H1 (cell line): ENCODE data around the gene AQP2. TPM values are rescaled to one million over a fixed set of nuclear protein-coding genes. Genes with fewer than 3 reads are reported as not detected.

Experiments used
- CTCF ChIA-PET: fragments of 300-600 bp; sonication (Branson Sonifier 250); formaldehyde crosslinking; loops from one replicate; lab custom pipeline; 2021; ENCODE audit not compliant: partially characterized antibody; lab: Charles Lee
- POLR2A ChIA-PET: fragments of 300-600 bp; sonication (Branson Sonifier 250); formaldehyde crosslinking; loops from one replicate; lab custom pipeline; 2021; ENCODE audit warnings: inconsistent platforms; ENCODE audit not compliant: partially characterized antibody; lab: Charles Lee
- DNase-seq, 2 experiments: peaks; one replicate each; pipeline versions ENCODE4 v3.0.0 to v3.0.0-alpha.2; 2010 to 2022; ENCODE audit warnings: low spot score in 2 of 2, low read depth in 1 of 2, mixed read lengths in 1 of 2
- FAIRE-seq: peaks from 2 replicates; lab custom pipeline; 2011; peaks lifted over from hg19 to GRCh38; lab: Jason Lieb, UNC
- H2AFZ ChIP-seq: 2 replicates; pipeline ENCODE4 v1.8.1; 2012; ENCODE audit warnings: low read length, inconsistent platforms
- H2AK5ac ChIP-seq: 2 replicates; pipeline ENCODE4 v1.6.1; 2013; ENCODE audit warnings: low read depth, low read length
- H2BK120ac ChIP-seq: replicated peaks from 2 replicates; pipeline ENCODE3; 2013; ENCODE audit warnings: low read depth, low read length, inconsistent platforms
- H2BK12ac ChIP-seq: 2 replicates; pipeline ENCODE4 v1.6.1; 2013; ENCODE audit warnings: low read depth, low read length
- H2BK15ac ChIP-seq: 2 replicates; pipeline ENCODE4 v1.6.1; 2013; ENCODE audit warnings: low read length
- H2BK20ac ChIP-seq: 2 replicates; pipeline ENCODE4 v1.6.1; 2013; ENCODE audit warnings: low read length
- H2BK5ac ChIP-seq: 2 replicates; pipeline ENCODE4 v1.6.1; 2013; ENCODE audit warnings: low read depth, low read length
- H3K14ac ChIP-seq: 2 replicates; pipeline ENCODE4 v1.6.1; 2013; ENCODE audit warnings: inconsistent platforms; ENCODE audit not compliant: insufficient read length
- H3K18ac ChIP-seq: 2 replicates; pipeline ENCODE4 v1.6.1; 2013; ENCODE audit warnings: low read length; ENCODE audit errors: extremely low read depth
- H3K23ac ChIP-seq: 2 replicates; pipeline ENCODE4 v1.6.1; 2013; ENCODE audit warnings: inconsistent platforms; ENCODE audit not compliant: insufficient read length
- H3K23me2 ChIP-seq: 2 replicates; pipeline ENCODE4 v1.6.1; 2013; ENCODE audit warnings: low read depth, low read length
- H3K27ac ChIP-seq: 2 replicates; pipeline ENCODE4 v1.6.1; 2011; ENCODE audit warnings: low read depth, low read length, inconsistent platforms
- H3K27me3 ChIP-seq, 4 experiments: replicated peaks in 1 of 4; 1 replicate in 1 of 4; 2 replicates in 3 of 4; pipeline versions ENCODE4 v1.6.1 to v1.8.1; 2011 to 2013; ENCODE audit warnings: low read length in 3 of 4, mild to moderate bottlenecking in 3 of 4, inconsistent platforms in 2 of 4, mixed read lengths in 2 of 4, moderate library complexity in 1 of 4; ENCODE audit not compliant: control insufficient read depth in 3 of 4, insufficient read depth in 3 of 4; ENCODE audit errors: extremely low read depth in 1 of 4
- H3K36me3 ChIP-seq, 4 experiments: 2 replicates each; pipeline versions ENCODE4 v1.6.1 to v1.8.1; 2011 to 2013; ENCODE audit warnings: mild to moderate bottlenecking in 4 of 4, low read length in 3 of 4, moderate library complexity in 2 of 4, control low read depth in 1 of 4, inconsistent platforms in 1 of 4; ENCODE audit not compliant: insufficient read depth in 4 of 4, control insufficient read depth in 2 of 4
- H3K4ac ChIP-seq: replicated peaks from 2 replicates; pipeline ENCODE3; 2013; ENCODE audit warnings: low read length, low read depth, mixed read lengths, inconsistent platforms; ENCODE audit not compliant: insufficient read length
- H3K4me1 ChIP-seq, 4 experiments: replicated peaks in 1 of 4; 1 replicate in 1 of 4; 2 replicates in 3 of 4; pipeline versions ENCODE4 v1.6.1 to v1.8.1; 2011 to 2013; ENCODE audit warnings: low read length in 3 of 4, inconsistent platforms in 2 of 4, mixed read lengths in 1 of 4; ENCODE audit not compliant: insufficient read depth in 4 of 4, control insufficient read depth in 3 of 4
- H3K4me2 ChIP-seq, 2 experiments: 2 replicates each; pipeline versions ENCODE4 v1.6.1 to v1.8.1; 2011 to 2013; ENCODE audit warnings: low read depth in 2 of 2, low read length in 2 of 2, control low read depth in 1 of 2, inconsistent platforms in 1 of 2, mild to moderate bottlenecking in 1 of 2; ENCODE audit not compliant: insufficient read depth in 1 of 2
- H3K4me3 ChIP-seq, 4 experiments: fragments of 200-600, 300-600 bp in 1 of 4; sonication (generic), shearing (Covaris generic), sonication (Bioruptor Twin) in 1 of 4; 2 replicates each; pipeline versions ENCODE4 v1.5.1 to v1.8.1; 2011 to 2016; ENCODE audit warnings: low read length in 4 of 4, low read depth in 3 of 4, control low read depth in 2 of 4, inconsistent platforms in 2 of 4, mild to moderate bottlenecking in 2 of 4, mixed read lengths in 1 of 4, moderate library complexity in 1 of 4; ENCODE audit not compliant: insufficient read depth in 2 of 4; ENCODE audit errors: extremely low read depth in 1 of 4
- H3K56ac ChIP-seq: replicated peaks from 2 replicates; pipeline ENCODE3; 2013; ENCODE audit warnings: low read depth, mild to moderate bottlenecking, mixed read lengths, low read length, inconsistent platforms; ENCODE audit not compliant: insufficient read length
- H3K79me1 ChIP-seq: 2 replicates; pipeline ENCODE4 v1.6.1; 2013; ENCODE audit warnings: low read depth, low read length, control low read depth
- H3K79me2 ChIP-seq, 2 experiments: 2 replicates each; pipeline versions ENCODE4 v1.6.1 to v1.8.1; 2012 to 2013; ENCODE audit warnings: low read length in 2 of 2, mild to moderate bottlenecking in 2 of 2, inconsistent platforms in 1 of 2; ENCODE audit not compliant: insufficient read depth in 2 of 2, control insufficient read depth in 1 of 2
- H3K9ac ChIP-seq, 4 experiments: replicated peaks in 1 of 4; 1 replicate in 1 of 4; 2 replicates in 3 of 4; pipeline versions ENCODE4 v1.6.1 to v1.8.1; 2011 to 2013; ENCODE audit warnings: low read depth in 3 of 4, low read length in 3 of 4, control low read depth in 2 of 4, mild to moderate bottlenecking in 2 of 4, moderate library complexity in 2 of 4, inconsistent platforms in 1 of 4; ENCODE audit errors: extremely low read depth in 1 of 4
- H3K9me3 ChIP-seq, 2 experiments: 2 replicates each; pipeline versions ENCODE4 v1.6.1 to v1.8.1; 2012 to 2013; ENCODE audit warnings: mild to moderate bottlenecking in 2 of 2, moderate library complexity in 2 of 2, control low read depth in 1 of 2, inconsistent platforms in 1 of 2, low read depth in 1 of 2, low read length in 1 of 2, mixed read lengths in 1 of 2; ENCODE audit not compliant: insufficient read depth in 2 of 2
- H4K20me1 ChIP-seq, 2 experiments: replicated peaks in 1 of 2; 2 replicates each; pipeline versions ENCODE3 to v1.8.1; 2011 to 2013; ENCODE audit warnings: inconsistent platforms in 2 of 2, low read length in 2 of 2, mild to moderate bottlenecking in 1 of 2; ENCODE audit not compliant: insufficient read depth in 2 of 2, control insufficient read depth in 1 of 2
- H4K5ac ChIP-seq: 2 replicates; pipeline ENCODE4 v1.6.1; 2013; ENCODE audit warnings: low read length, low read depth, mixed read lengths, inconsistent platforms; ENCODE audit not compliant: insufficient read length
- H4K8ac ChIP-seq: 2 replicates; pipeline ENCODE4 v1.8.0; 2013; ENCODE audit warnings: mild to moderate bottlenecking, moderate library complexity, low read length, inconsistent platforms; ENCODE audit not compliant: insufficient read depth; ENCODE audit errors: extremely low read depth
- H4K91ac ChIP-seq: replicated peaks from 2 replicates; pipeline ENCODE3; 2013; ENCODE audit warnings: low read length, mixed read lengths, inconsistent platforms; ENCODE audit not compliant: insufficient read length
- RAD21 ChIP-seq, 2 experiments: IDR thresholded peaks in 1 of 2; conservative IDR thresholded peaks in 1 of 2; 2 replicates each; pipeline ENCODE4 v1.6.1; 2011; ENCODE audit warnings: low read depth in 2 of 2, low read length in 2 of 2, improper control_type of control experiment in 1 of 2, inconsistent platforms in 1 of 2, mild to moderate bottlenecking in 1 of 2, moderate library complexity in 1 of 2
- RFX5 ChIP-seq: IDR thresholded peaks from 2 replicates; pipeline ENCODE4 v1.6.1; 2011; ENCODE audit warnings: low read depth, low read length, improper control_type of control experiment, borderline replicate concordance
- WGBS, 2 experiments: shearing (Covaris generic) in 1 of 2; methylation state at CpG; one replicate each; pipeline versions ENCODE4 v1.1.6 to v1.1.7; 2013 to 2015; ENCODE audit warnings: low lambda C conversion rate in 2 of 2, mixed read lengths in 2 of 2, inconsistent platforms in 1 of 2, low coverage in 1 of 2, missing lambda C conversion rate in 1 of 2; ENCODE audit not compliant: insufficient replicate concordance in 2 of 2, insufficient coverage in 1 of 2, insufficient read length in 1 of 2; ENCODE audit errors: extremely low coverage in 1 of 2, missing lambda C conversion rate in 1 of 2; 5-methylcytosine and 5-hydroxymethylcytosine counted together
- polyA plus RNA-seq, 7 experiments: library from polyadenylated mRNA; depleted of rRNA in 3 of 7; stranded (reverse) in 5 of 7; unstranded in 2 of 7; fragments of >200 nt in 5 of 7; fragments of 200-250 nt in 2 of 7; gene quantifications; 1 replicate in 5 of 7; 2 replicates in 1 of 7; 4 replicates in 1 of 7; pipeline versions ENCODE4 v1.2.1 to v1.2.3, GENCODE V29; 2011 to 2013; ENCODE audit warnings: missing spikeins in 2 of 7, mixed read lengths in 2 of 7
- total RNA-seq: library from RNA; stranded (reverse); fragmentation: NEBNext Ultra II Directional; extraction: Animal tissue kit (Norgen Biotek cat#: 25700); gene quantifications from 2 replicates; pipeline ENCODE4 v1.2.1, GENCODE V29; 2021
- TF ChIP-seq, protein P1 (sequence below), 3 experiments: IDR thresholded peaks; 1 replicate in 2 of 3; 2 replicates in 1 of 3; pipeline versions ENCODE4 v1.5.1 to v1.6.1; 2011; ENCODE audit warnings: low read length in 3 of 3, mild to moderate bottlenecking in 3 of 3, inconsistent platforms in 2 of 3, low read depth in 1 of 3, moderate library complexity in 1 of 3; ENCODE audit not compliant: insufficient read depth in 1 of 3; ENCODE audit errors: control extremely low read depth in 1 of 3

Gene AQP2
- total and polyA plus RNA-seq, 2 of the 8 experiments (the other 6 are each of a cell fraction or from before 2014, with no cell fraction given): not detected

DNA sequence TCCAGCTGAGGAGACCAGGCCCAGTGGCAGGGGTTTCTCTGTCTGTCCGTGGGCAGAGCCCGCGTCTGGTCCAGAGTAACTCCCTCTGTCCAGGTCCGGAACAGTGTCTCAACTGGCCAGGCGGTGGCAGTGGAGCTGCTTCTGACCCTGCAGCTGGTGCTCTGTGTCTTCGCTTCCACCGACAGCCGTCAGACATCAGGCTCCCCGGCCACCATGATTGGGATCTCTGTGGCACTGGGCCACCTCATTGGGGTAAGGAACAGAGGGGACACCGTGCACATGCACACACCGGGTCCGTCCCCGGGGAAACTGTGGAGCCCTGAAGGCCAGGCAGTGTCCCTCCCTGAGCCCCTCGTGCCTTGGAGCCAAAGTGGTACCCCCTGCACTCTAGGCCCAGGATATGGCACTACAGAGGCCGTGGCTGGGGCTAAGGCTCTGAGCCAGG, 23.7 kb downstream of the AQP2 start:
- Histone ChIP-seq H3K18ac (no peak overlapping the region), H3K36me3 (no peaks in the 10 kb centered on the region), H3K9me3 (no peaks in the 10 kb centered on the region), H4K5ac (no peak overlapping the region), H3K9ac (no peak overlapping the region), H3K23me2 (no peaks in the 10 kb centered on the region), H3K4me2 (no peak overlapping the region), H3K56ac (no peak overlapping the region), H2BK20ac (no peak overlapping the region), H3K27me3 (peaks cover 0 to 4% (median 2%) of the 10 kb centered on the region in 4 experiments; a peak in 2 of 7 replicates), H4K91ac (no peak overlapping the region), H2AFZ (no peak overlapping the region), H2AK5ac (no peak overlapping the region), H3K4me3 (no peak overlapping the region), H2BK12ac (no peak overlapping the region), H2BK5ac (no peak overlapping the region), H3K27ac (no peak overlapping the region), H3K23ac (no peak overlapping the region), H3K79me2 (no peaks in the 10 kb centered on the region), H4K20me1 (no peaks in the 10 kb centered on the region), H3K14ac (no peak overlapping the region), H4K8ac (peak overlapping the region; percentile 16; the same call in 1 of the 2 replicates), H3K79me1 (no peaks in the 10 kb centered on the region), H2BK15ac (0 out of 2 replicates have a peak overlapping the region, but pooled peaks have one; percentile 72), H3K4ac (no peak overlapping the region), H2BK120ac (no peak overlapping the region), H3K4me1 (peaks cover 0 to 9% (median 3%) of the 10 kb centered on the region in 4 experiments; a peak in 3 of 7 replicates)
- peak; percentile 45 to 58 for TF ChIP-seq RAD21 (IDR thresholded peaks at IDR 0.05 in 1 of 2, conservative IDR thresholded peaks at IDR 0.05 in 1 of 2; ENCODE audit: low read depth in 2 of 2, low read length in 2 of 2)
- TF ChIP-seq RFX5: no peak
- TF ChIP-seq, protein P1, sequence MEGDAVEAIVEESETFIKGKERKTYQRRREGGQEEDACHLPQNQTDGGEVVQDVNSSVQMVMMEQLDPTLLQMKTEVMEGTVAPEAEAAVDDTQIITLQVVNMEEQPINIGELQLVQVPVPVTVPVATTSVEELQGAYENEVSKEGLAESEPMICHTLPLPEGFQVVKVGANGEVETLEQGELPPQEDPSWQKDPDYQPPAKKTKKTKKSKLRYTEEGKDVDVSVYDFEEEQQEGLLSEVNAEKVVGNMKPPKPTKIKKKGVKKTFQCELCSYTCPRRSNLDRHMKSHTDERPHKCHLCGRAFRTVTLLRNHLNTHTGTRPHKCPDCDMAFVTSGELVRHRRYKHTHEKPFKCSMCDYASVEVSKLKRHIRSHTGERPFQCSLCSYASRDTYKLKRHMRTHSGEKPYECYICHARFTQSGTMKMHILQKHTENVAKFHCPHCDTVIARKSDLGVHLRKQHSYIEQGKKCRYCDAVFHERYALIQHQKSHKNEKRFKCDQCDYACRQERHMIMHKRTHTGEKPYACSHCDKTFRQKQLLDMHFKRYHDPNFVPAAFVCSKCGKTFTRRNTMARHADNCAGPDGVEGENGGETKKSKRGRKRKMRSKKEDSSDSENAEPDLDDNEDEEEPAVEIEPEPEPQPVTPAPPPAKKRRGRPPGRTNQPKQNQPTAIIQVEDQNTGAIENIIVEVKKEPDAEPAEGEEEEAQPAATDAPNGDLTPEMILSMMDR (IDR thresholded peaks at IDR 0.05; ENCODE audit: control extremely low read depth in 1 of 3, insufficient read depth in 1 of 3, low read depth in 1 of 3, low read length in 3 of 3): peak in 2 of 3 experiments; percentile 50 to 52; a peak in 3 of 4 replicates
- no peak for FAIRE-seq
- ChIA-PET CTCF (interaction anchor here (0.6 to 23.0 kb wide), 19 partner anchors 5 to 1822 kb away, joined by 3 to 420 read pairs (median 3); partner anchors contain the start of genes AQP5, AQP6 and ASIC1), POLR2A (no interaction called here)
- WGBS, 2 experiments: 89% methylated on average over 14 of the region's 15 CpGs; no CpG with 5 or more reads in 1 of the 2 experiments
- peak in 1 of 2 experiments; percentile 54 for DNase-seq
